ENCODE data around the gene ATG4B.

DNA sequence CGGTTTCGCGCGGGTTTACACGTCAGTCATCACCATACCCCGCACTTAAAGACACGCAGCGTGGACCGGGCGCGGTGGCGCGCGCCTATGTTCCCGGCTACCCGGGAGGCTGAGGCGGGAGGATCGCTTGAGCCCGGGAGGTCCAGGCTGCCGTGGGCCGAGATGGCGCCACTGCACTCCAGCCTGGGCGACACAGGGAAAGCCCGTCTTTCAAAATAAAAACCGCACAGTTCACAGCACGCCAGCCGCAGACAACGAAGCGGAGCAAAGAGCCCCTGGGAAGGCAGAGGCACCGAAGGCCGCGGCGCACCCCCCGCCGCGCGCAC lies 48.8 kb downstream of the ATG4B start:
- TF ChIP-seq POLR2AphosphoS5 (IDR thresholded peaks at IDR 0.05), result no peak
- TF ChIP-seq, protein P1, sequence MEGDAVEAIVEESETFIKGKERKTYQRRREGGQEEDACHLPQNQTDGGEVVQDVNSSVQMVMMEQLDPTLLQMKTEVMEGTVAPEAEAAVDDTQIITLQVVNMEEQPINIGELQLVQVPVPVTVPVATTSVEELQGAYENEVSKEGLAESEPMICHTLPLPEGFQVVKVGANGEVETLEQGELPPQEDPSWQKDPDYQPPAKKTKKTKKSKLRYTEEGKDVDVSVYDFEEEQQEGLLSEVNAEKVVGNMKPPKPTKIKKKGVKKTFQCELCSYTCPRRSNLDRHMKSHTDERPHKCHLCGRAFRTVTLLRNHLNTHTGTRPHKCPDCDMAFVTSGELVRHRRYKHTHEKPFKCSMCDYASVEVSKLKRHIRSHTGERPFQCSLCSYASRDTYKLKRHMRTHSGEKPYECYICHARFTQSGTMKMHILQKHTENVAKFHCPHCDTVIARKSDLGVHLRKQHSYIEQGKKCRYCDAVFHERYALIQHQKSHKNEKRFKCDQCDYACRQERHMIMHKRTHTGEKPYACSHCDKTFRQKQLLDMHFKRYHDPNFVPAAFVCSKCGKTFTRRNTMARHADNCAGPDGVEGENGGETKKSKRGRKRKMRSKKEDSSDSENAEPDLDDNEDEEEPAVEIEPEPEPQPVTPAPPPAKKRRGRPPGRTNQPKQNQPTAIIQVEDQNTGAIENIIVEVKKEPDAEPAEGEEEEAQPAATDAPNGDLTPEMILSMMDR (IDR thresholded peaks at IDR 0.05), result no peak
- TF ChIP-seq EP300 (IDR thresholded peaks at IDR 0.05), result no peak
- no peak for TF ChIP-seq POLR2A (IDR thresholded peaks at IDR 0.05)

Measured in suprapubic skin (tissue), 4 donors.